K562 (cell line): ENCODE results near the gene SET. TPM values are rescaled to one million over a fixed set of nuclear protein-coding genes. Genes with fewer than 3 reads are reported as not detected.

Source experiments
- ATF4 ChIP-seq: fragments of 450-650 bp; formaldehyde crosslinking; IDR thresholded peaks from 2 replicates; pipeline ENCODE4 v1.4.0; 2022; ENCODE audit warnings: mild to moderate bottlenecking, moderate library complexity
- CEBPB ChIP-seq: fragments of 450-650 bp; IDR thresholded peaks from 2 replicates; pipeline ENCODE4 v1.6.1; 2016; ENCODE audit warnings: missing genetic modification characterization, missing compliant biosample characterization
- CREM ChIP-seq: IDR thresholded peaks from 2 replicates; pipeline ENCODE4 v1.6.1; 2014; ENCODE audit warnings: antibody characterized with exemption, low read depth
- E4F1 ChIP-seq: fragments of 250-450 bp; sonication (Bioruptor Pico); IDR thresholded peaks from 2 replicates; pipeline ENCODE4 v1.5.0; 2021; ENCODE audit warnings: mild to moderate bottlenecking, borderline replicate concordance
- ELF4 ChIP-seq: fragments of 450-650 bp; formaldehyde crosslinking; IDR thresholded peaks from 2 replicates; pipeline ENCODE4 v1.4.0; 2022; ENCODE audit warnings: missing genetic modification characterization
- FOXJ3 ChIP-seq: sonication (generic); formaldehyde crosslinking; IDR thresholded peaks from 2 replicates; pipeline ENCODE4 v1.4.0; 2020; ENCODE audit warnings: mild to moderate bottlenecking, missing genetic modification reagents
- MEF2A ChIP-seq: IDR thresholded peaks from 2 replicates; pipeline ENCODE4 v1.6.1; 2011; ENCODE audit warnings: low read depth, mild to moderate bottlenecking, low read length, moderate library complexity; ENCODE audit not compliant: control insufficient read depth
- NUFIP1 ChIP-seq: fragments of 450-650 bp; IDR thresholded peaks from 2 replicates; pipeline ENCODE4 v1.6.1; 2018; ENCODE audit not compliant: partially characterized antibody
- PCBP1 ChIP-seq: fragments of 200-400 bp; formaldehyde crosslinking; IDR thresholded peaks from 2 replicates; pipeline ENCODE4 v1.6.1; 2018; ENCODE audit warnings: mild to moderate bottlenecking, low read depth, low read length; ENCODE audit not compliant: poor library complexity, severe bottlenecking
- PCBP2 ChIP-seq: fragments of 200-400 bp; formaldehyde crosslinking; IDR thresholded peaks from 2 replicates; pipeline ENCODE4 v1.6.1; 2018; ENCODE audit warnings: low read length, low read depth, mild to moderate bottlenecking, moderate library complexity; ENCODE audit not compliant: poor library complexity, severe bottlenecking
- POLR2B ChIP-seq: fragments of 450-650 bp; IDR thresholded peaks from 2 replicates; pipeline ENCODE4 v1.6.1; 2018; ENCODE audit warnings: low read depth; ENCODE audit not compliant: partially characterized antibody
- RAD51 ChIP-seq: fragments of 450-650 bp; IDR thresholded peaks from 2 replicates; pipeline ENCODE4 v1.7.1; 2016; ENCODE audit warnings: low read depth, mild to moderate bottlenecking, borderline replicate concordance
- RBM15 ChIP-seq: fragments of 200-400 bp; formaldehyde crosslinking; IDR thresholded peaks from 2 replicates; pipeline ENCODE4 v1.6.1; 2018; ENCODE audit warnings: mild to moderate bottlenecking, low read length, moderate library complexity; ENCODE audit not compliant: insufficient read depth
- RNF219 ChIP-seq: fragments of 250-450 bp; sonication (Bioruptor Pico); IDR thresholded peaks from 2 replicates; pipeline ENCODE4 v1.5.0; 2022; ENCODE audit warnings: mild to moderate bottlenecking
- SMC3 ChIP-seq: conservative IDR thresholded peaks from 2 replicates; pipeline ENCODE4 v1.6.1; 2011; ENCODE audit warnings: low read depth, low read length, improper control_type of control experiment; ENCODE audit not compliant: insufficient read depth
- SP2 ChIP-seq: IDR thresholded peaks from 2 replicates; pipeline ENCODE4 v1.6.1; 2011; ENCODE audit warnings: mild to moderate bottlenecking, low read depth, low read length, moderate library complexity; ENCODE audit not compliant: poor library complexity, severe bottlenecking; ENCODE audit errors: extremely low read depth
- TAF9B ChIP-seq: fragments of 450-650 bp; IDR thresholded peaks from 2 replicates; pipeline ENCODE4 v1.6.1; 2018; ENCODE audit warnings: mild to moderate bottlenecking; ENCODE audit not compliant: partially characterized antibody
- TFAP4 ChIP-seq: sonication (generic); formaldehyde crosslinking; IDR thresholded peaks from 2 replicates; pipeline ENCODE4 v1.8.0; 2022; ENCODE audit warnings: missing genetic modification reagents, mild to moderate bottlenecking, moderate library complexity, borderline replicate concordance
- ZBTB8A ChIP-seq: fragments of 450-650 bp; IDR thresholded peaks from 2 replicates; pipeline ENCODE4 v1.6.1; 2018; ENCODE audit warnings: mild to moderate bottlenecking, moderate library complexity; ENCODE audit not compliant: partially characterized antibody
- ZNF408 ChIP-seq: fragments of 250-450 bp; sonication (Bioruptor Pico); IDR thresholded peaks from 2 replicates; pipeline ENCODE4 v1.4.0; 2020; ENCODE audit warnings: low read depth, mild to moderate bottlenecking, moderate library complexity
- polyA plus RNA-seq, 8 experiments: library from polyadenylated mRNA; depleted of rRNA in 4 of 8; stranded (reverse) in 5 of 8; unstranded in 3 of 8; fragments of >200 nt; fragmentation: Nextera tagmentation in 2 of 8; fragmentation: Illumina TruSeq in 1 of 8; extraction: Ambion mirVana in 2 of 8; extraction: Trizol in 1 of 8; gene quantifications; 2 replicates each; pipeline versions ENCODE4 v1.2.1 to v1.2.3, GENCODE V29; 2011 to 2014; ENCODE audit warnings: inconsistent platforms in 1 of 8, missing spikeins in 1 of 8
- total RNA-seq, 7 experiments: library from RNA; depleted of rRNA in 6 of 7; stranded (reverse); fragments of >200 nt in 6 of 7; fragmentation: Illumina TruSeq in 2 of 7; extraction: Trizol in 2 of 7; gene quantifications; 2 replicates each; pipeline versions ENCODE4 v1.2.1 to v1.2.3, GENCODE V29; 2011 to 2021; ENCODE audit warnings: low replicate concordance in 1 of 7

Gene SET
- total and polyA plus RNA-seq, 9 of the 15 experiments (the other 6 are each of a cell fraction or from before 2014, with no cell fraction given) = 404 to 1,447 (median 907) TPM

GRCh38 chr9:128702445-128702948, 13.5 kb downstream of the SET start, which contains the start of gene PKN3 (continued):
- TF ChIP-seq E4F1 (no peak), SP2 (no peak), ELF4 (CRISPR knock-in tag) (no peak), RNF219 (CRISPR knock-in tag) (no peak), FOXJ3 (CRISPR knock-in tag) (no peak), RAD51 (no peak), CEBPB (tag) (no peak), PCBP1 (no peak), TFAP4 (CRISPR knock-in tag) (peak; percentile 82; the same call in 1 of the 2 replicates), NUFIP1 (no peak), ATF4 (no peak), POLR2B (peak; percentile 55), ZNF408 (CRISPR knock-in tag) (no peak), CREM (peak; percentile 33; the same call in 1 of the 2 replicates), MEF2A (no peak), ZBTB8A (no peak), PCBP2 (no peak), RBM15 (no peak), TAF9B (no peak), SMC3 (peak; percentile 37)
